HepG2 (cell line): ENCODE data around the gene SCNM1. TPM values are rescaled to one million over a fixed set of nuclear protein-coding genes. Genes with fewer than 3 reads are reported as not detected.

ENCODE experiments used
- ARID5B ChIP-seq: IDR thresholded peaks from 2 replicates; pipeline ENCODE4 v1.4.0; 2020; ENCODE audit warnings: mild to moderate bottlenecking, missing genetic modification reagents
- ARNT2 ChIP-seq: sonication (generic); formaldehyde crosslinking; IDR thresholded peaks from 2 replicates; pipeline ENCODE4 v1.8.0; 2022; ENCODE audit warnings: mild to moderate bottlenecking, low read depth, missing genetic modification reagents, moderate library complexity
- EZH2 ChIP-seq: conservative IDR thresholded peaks from 2 replicates; pipeline ENCODE4 v1.6.1; 2012; ENCODE audit warnings: mild to moderate bottlenecking, low read depth, low read length, moderate library complexity
- FOXO4 ChIP-seq: sonication (generic); formaldehyde crosslinking; conservative IDR thresholded peaks from 2 replicates; pipeline ENCODE4 v1.8.1; 2023; ENCODE audit warnings: missing genetic modification reagents
- HDAC1 ChIP-seq: sonication (generic); formaldehyde crosslinking; IDR thresholded peaks from 2 replicates; pipeline ENCODE4 v1.5.1; 2020; ENCODE audit warnings: mild to moderate bottlenecking, missing genetic modification reagents
- HNRNPK ChIP-seq: fragments of 200-400 bp; formaldehyde crosslinking; IDR thresholded peaks from 2 replicates; pipeline ENCODE4 v1.6.1; 2018; ENCODE audit warnings: low read length, low read depth, moderate library complexity, mild to moderate bottlenecking; ENCODE audit not compliant: poor library complexity, severe bottlenecking
- IRF1 ChIP-seq: sonication (generic); formaldehyde crosslinking; IDR thresholded peaks from 2 replicates; pipeline ENCODE4 v1.4.0; 2020; ENCODE audit warnings: low read depth, mild to moderate bottlenecking, missing genetic modification reagents
- MXI1 ChIP-seq: IDR thresholded peaks from 3 replicates; pipeline ENCODE4 v1.6.1; 2012; ENCODE audit warnings: low read depth, low read length, inconsistent platforms, borderline replicate concordance
- PHF8 ChIP-seq: sonication (generic); formaldehyde crosslinking; IDR thresholded peaks from 2 replicates; pipeline ENCODE4 v1.5.0; 2020; ENCODE audit warnings: missing genetic modification reagents
- POLR2AphosphoS2 ChIP-seq: IDR thresholded peaks from 2 replicates; pipeline ENCODE4 v1.6.1; 2011; ENCODE audit warnings: low read depth, low read length, improper control_type of control experiment
- YEATS2 ChIP-seq: sonication (generic); formaldehyde crosslinking; IDR thresholded peaks from 2 replicates; pipeline ENCODE4 v1.4.0; 2020; ENCODE audit warnings: missing genetic modification reagents, borderline replicate concordance
- ZBED4 ChIP-seq: sonication (generic); formaldehyde crosslinking; IDR thresholded peaks from 2 replicates; pipeline ENCODE4 v1.4.0; 2020; ENCODE audit warnings: missing genetic modification reagents, borderline replicate concordance
- ZKSCAN1 ChIP-seq: fragments of 150-350 bp; IDR thresholded peaks from 2 replicates; pipeline ENCODE4 v1.6.1; 2014; ENCODE audit warnings: low read length
- ZNF160 ChIP-seq: sonication (generic); formaldehyde crosslinking; IDR thresholded peaks from 2 replicates; pipeline ENCODE4 v1.8.0; 2022; ENCODE audit warnings: mild to moderate bottlenecking, inconsistent platforms, missing genetic modification reagents
- ZNF180 ChIP-seq: sonication (generic); formaldehyde crosslinking; IDR thresholded peaks from 2 replicates; pipeline ENCODE4 v1.4.0; 2020; ENCODE audit warnings: low read depth, missing genetic modification reagents, borderline replicate concordance
- ZNF496 ChIP-seq: sonication (generic); formaldehyde crosslinking; IDR thresholded peaks from 2 replicates; pipeline ENCODE4 v1.8.1; 2023; ENCODE audit warnings: mild to moderate bottlenecking, moderate library complexity, missing genetic modification reagents; ENCODE audit not compliant: insufficient replicate concordance
- ZNF740 ChIP-seq: sonication (generic); formaldehyde crosslinking; IDR thresholded peaks from 2 replicates; pipeline ENCODE4 v1.4.0; 2020; ENCODE audit warnings: missing genetic modification reagents
- ZSCAN9 ChIP-seq: IDR thresholded peaks from 2 replicates; pipeline ENCODE4 v1.6.1; 2016; ENCODE audit warnings: borderline replicate concordance
- polyA plus RNA-seq, 8 experiments: library from polyadenylated mRNA; depleted of rRNA in 3 of 8; stranded (reverse) in 7 of 8; unstranded in 1 of 8; fragments of >200 nt; fragmentation: Illumina TruSeq in 4 of 8; extraction: Trizol in 4 of 8; gene quantifications; 2 replicates each; pipeline versions ENCODE4 v1.2.1 to v1.2.3, GENCODE V29; 2011 to 2016; ENCODE audit warnings: low read depth in 4 of 8, missing spikeins in 1 of 8, mixed read lengths in 1 of 8; ENCODE audit not compliant: insufficient read depth in 1 of 8
- total RNA-seq, 5 experiments: library from RNA; depleted of rRNA; stranded (reverse); fragments of >200 nt; fragmentation: Illumina TruSeq; extraction: Trizol; gene quantifications; 2 replicates each; pipeline ENCODE4 v1.2.3, GENCODE V29; 2016; ENCODE audit warnings: low read depth in 1 of 5

The SCNM1 gene
- total and polyA plus RNA-seq, 2 of the 13 experiments (the other 11 are each of a cell fraction or from before 2014, with no cell fraction given) = 16.3 to 31.5 TPM

GRCh38 chr1:151165738-151166504 is at the start of gene SCNM1, which contains the start of gene LYSMD1 (continued):
- TF ChIP-seq ZNF496 (CRISPR knock-in tag) = no peak
- TF ChIP-seq IRF1 (CRISPR knock-in tag) = no peak
- TF ChIP-seq MXI1 = peak; percentile 88; the same call in 1 of the 3 replicates
- no peak for TF ChIP-seq POLR2AphosphoS2
- no peak; the same call in 1 of the 2 replicates for TF ChIP-seq ZNF180
- TF ChIP-seq ARNT2 (CRISPR knock-in tag) = no peak; the same call in 1 of the 2 replicates
- no peak for TF ChIP-seq ZBED4 (CRISPR knock-in tag)
- no peak for TF ChIP-seq HNRNPK
- TF ChIP-seq ARID5B = peak; percentile 46; the same call in 1 of the 2 replicates
- TF ChIP-seq EZH2 = no peak
- no peak for TF ChIP-seq FOXO4
- TF ChIP-seq YEATS2 (CRISPR knock-in tag) = peak; percentile 99
- TF ChIP-seq ZKSCAN1 = no peak
- peak; percentile 96; the same call in 1 of the 2 replicates for TF ChIP-seq HDAC1 (CRISPR knock-in tag)
- TF ChIP-seq ZNF160 = 0 out of 2 replicates have a peak, but pooled peaks have one; percentile 33
- TF ChIP-seq ZSCAN9 (CRISPR knock-in tag) = peak; percentile 58; the same call in 1 of the 2 replicates
- TF ChIP-seq PHF8 (CRISPR knock-in tag) = peak; percentile 91
- peak; percentile 73; the same call in 1 of the 2 replicates for TF ChIP-seq ZNF740
